ENCODE measurements around the gene GLT8D2.

DNA sequence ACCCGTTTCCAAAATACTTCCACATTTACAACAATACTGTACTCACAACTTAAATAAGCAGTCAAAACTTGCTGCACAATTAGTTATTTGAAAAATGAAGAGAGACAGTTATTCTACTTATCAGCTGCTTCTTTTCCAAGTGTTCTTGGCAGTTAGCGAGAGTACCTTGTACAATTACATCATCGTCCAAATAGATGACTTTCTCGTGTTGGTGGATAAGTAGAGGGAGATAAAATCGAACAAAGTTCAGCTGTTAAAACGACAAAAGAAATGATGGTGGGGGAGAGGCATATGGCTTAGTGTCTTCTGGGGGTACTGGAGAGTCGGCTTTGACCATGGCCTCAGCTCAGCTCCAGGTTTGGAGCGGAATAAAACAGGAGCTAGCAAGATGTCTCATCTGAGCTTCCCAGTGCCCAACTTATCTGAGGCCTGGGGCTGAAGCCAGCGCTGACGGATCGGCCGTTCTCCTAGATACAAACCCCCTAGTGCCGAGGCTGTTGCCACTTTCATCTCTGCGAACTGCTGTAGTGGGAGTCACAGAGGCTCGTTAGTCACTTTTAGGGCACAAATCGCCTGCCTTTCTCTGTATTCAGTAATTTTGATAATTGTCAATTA lies 52.6 kb downstream of the GLT8D2 start:
- no peak for TF ChIP-seq RNF2 (IDR thresholded peaks at IDR 0.05; ENCODE audit: borderline replicate concordance, low read depth)
- no peak for TF ChIP-seq MAX (IDR thresholded peaks at IDR 0.05)
- TF ChIP-seq, protein P1, sequence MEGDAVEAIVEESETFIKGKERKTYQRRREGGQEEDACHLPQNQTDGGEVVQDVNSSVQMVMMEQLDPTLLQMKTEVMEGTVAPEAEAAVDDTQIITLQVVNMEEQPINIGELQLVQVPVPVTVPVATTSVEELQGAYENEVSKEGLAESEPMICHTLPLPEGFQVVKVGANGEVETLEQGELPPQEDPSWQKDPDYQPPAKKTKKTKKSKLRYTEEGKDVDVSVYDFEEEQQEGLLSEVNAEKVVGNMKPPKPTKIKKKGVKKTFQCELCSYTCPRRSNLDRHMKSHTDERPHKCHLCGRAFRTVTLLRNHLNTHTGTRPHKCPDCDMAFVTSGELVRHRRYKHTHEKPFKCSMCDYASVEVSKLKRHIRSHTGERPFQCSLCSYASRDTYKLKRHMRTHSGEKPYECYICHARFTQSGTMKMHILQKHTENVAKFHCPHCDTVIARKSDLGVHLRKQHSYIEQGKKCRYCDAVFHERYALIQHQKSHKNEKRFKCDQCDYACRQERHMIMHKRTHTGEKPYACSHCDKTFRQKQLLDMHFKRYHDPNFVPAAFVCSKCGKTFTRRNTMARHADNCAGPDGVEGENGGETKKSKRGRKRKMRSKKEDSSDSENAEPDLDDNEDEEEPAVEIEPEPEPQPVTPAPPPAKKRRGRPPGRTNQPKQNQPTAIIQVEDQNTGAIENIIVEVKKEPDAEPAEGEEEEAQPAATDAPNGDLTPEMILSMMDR (IDR thresholded peaks at IDR 0.05), result no peak
- TF ChIP-seq USF2 (IDR thresholded peaks at IDR 0.05), result no peak
- TF ChIP-seq, protein P2, sequence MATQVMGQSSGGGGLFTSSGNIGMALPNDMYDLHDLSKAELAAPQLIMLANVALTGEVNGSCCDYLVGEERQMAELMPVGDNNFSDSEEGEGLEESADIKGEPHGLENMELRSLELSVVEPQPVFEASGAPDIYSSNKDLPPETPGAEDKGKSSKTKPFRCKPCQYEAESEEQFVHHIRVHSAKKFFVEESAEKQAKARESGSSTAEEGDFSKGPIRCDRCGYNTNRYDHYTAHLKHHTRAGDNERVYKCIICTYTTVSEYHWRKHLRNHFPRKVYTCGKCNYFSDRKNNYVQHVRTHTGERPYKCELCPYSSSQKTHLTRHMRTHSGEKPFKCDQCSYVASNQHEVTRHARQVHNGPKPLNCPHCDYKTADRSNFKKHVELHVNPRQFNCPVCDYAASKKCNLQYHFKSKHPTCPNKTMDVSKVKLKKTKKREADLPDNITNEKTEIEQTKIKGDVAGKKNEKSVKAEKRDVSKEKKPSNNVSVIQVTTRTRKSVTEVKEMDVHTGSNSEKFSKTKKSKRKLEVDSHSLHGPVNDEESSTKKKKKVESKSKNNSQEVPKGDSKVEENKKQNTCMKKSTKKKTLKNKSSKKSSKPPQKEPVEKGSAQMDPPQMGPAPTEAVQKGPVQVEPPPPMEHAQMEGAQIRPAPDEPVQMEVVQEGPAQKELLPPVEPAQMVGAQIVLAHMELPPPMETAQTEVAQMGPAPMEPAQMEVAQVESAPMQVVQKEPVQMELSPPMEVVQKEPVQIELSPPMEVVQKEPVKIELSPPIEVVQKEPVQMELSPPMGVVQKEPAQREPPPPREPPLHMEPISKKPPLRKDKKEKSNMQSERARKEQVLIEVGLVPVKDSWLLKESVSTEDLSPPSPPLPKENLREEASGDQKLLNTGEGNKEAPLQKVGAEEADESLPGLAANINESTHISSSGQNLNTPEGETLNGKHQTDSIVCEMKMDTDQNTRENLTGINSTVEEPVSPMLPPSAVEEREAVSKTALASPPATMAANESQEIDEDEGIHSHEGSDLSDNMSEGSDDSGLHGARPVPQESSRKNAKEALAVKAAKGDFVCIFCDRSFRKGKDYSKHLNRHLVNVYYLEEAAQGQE (IDR thresholded peaks at IDR 0.05), result no peak
- no peak for TF ChIP-seq RAD21 (conservative IDR thresholded peaks at IDR 0.05 in 1 of 2, IDR thresholded peaks at IDR 0.05 in 1 of 2)
- TF ChIP-seq CHD4 (IDR thresholded peaks at IDR 0.05; ENCODE audit: borderline replicate concordance), result no peak
- no peak for TF ChIP-seq PBX3 (IDR thresholded peaks at IDR 0.05)
- no peak for TF ChIP-seq NR3C1 (IDR thresholded peaks at IDR 0.05)
